ENCODE results near the gene COBL.

- TF ChIP-seq, protein P1, sequence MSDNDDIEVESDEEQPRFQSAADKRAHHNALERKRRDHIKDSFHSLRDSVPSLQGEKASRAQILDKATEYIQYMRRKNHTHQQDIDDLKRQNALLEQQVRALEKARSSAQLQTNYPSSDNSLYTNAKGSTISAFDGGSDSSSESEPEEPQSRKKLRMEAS (CRISPR knock-in tag; IDR thresholded peaks at IDR 0.05), result no peak
- no peak for TF ChIP-seq JUND (IDR thresholded peaks at IDR 0.05; ENCODE audit: borderline replicate concordance, low read depth, low read length)
- no peak for TF ChIP-seq JUND (tag; IDR thresholded peaks at IDR 0.05; ENCODE audit: borderline replicate concordance, low read depth, low read length)
- no peak for TF ChIP-seq ZZZ3 (IDR thresholded peaks at IDR 0.05)
- no peak for TF ChIP-seq FOSL1 (tag; conservative IDR thresholded peaks at IDR 0.05)
- no peak for TF ChIP-seq RBBP5 (IDR thresholded peaks at IDR 0.05; ENCODE audit: borderline replicate concordance, insufficient read depth, low read length, poor library complexity, severe bottlenecking)
- TF ChIP-seq CTCF (IDR thresholded peaks at IDR 0.05 in 2 of 3, conservative IDR thresholded peaks at IDR 0.05 in 1 of 3; ENCODE audit: insufficient read depth in 2 of 3, low read depth in 1 of 3, low read length in 3 of 3), result no peak
- TF ChIP-seq HBP1 (CRISPR knock-in tag; IDR thresholded peaks at IDR 0.05), result no peak
- TF ChIP-seq, protein P2, sequence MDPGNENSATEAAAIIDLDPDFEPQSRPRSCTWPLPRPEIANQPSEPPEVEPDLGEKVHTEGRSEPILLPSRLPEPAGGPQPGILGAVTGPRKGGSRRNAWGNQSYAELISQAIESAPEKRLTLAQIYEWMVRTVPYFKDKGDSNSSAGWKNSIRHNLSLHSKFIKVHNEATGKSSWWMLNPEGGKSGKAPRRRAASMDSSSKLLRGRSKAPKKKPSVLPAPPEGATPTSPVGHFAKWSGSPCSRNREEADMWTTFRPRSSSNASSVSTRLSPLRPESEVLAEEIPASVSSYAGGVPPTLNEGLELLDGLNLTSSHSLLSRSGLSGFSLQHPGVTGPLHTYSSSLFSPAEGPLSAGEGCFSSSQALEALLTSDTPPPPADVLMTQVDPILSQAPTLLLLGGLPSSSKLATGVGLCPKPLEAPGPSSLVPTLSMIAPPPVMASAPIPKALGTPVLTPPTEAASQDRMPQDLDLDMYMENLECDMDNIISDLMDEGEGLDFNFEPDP (CRISPR knock-in tag; IDR thresholded peaks at IDR 0.05), result no peak
- TF ChIP-seq, protein P3, sequence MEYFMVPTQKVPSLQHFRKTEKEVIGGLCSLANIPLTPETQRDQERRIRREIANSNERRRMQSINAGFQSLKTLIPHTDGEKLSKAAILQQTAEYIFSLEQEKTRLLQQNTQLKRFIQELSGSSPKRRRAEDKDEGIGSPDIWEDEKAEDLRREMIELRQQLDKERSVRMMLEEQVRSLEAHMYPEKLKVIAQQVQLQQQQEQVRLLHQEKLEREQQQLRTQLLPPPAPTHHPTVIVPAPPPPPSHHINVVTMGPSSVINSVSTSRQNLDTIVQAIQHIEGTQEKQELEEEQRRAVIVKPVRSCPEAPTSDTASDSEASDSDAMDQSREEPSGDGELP (CRISPR knock-in tag; IDR thresholded peaks at IDR 0.05; ENCODE audit: borderline replicate concordance), result no peak
- TF ChIP-seq STAT6 (CRISPR knock-in tag; IDR thresholded peaks at IDR 0.05), result no peak
Observed at GRCh38 chr7:51026341-51026740, 290.3 kb downstream of the COBL start.
